ENCODE results near the gene C19orf81.
"Not testable (repeated sequence)": the region's sequence is repeated elsewhere in the genome, so short reads cannot be mapped to it uniquely, and the experiment has no call there.

The C19orf81 gene

GRCh38 chr19:50649433-50650391 lies at the start of gene C19orf81:
Gene C19orf81, plus strand, starts transcription at chr19:50649445. Its CDS starts 0 bp downstream, at chr19:50649445.
- peak; percentile 53 for DNase-seq

- peak; percentile 81 for DNase-seq
Observed at GRCh38 chr19:50601407-50602088, 47.7 kb upstream of the C19orf81 start.

GRCh38 chr19:50602089-50602422 lies 47.2 kb upstream of the C19orf81 start:
- DNase-seq = no peak

GRCh38 chr19:50602496-50602895 lies 46.7 kb upstream of the C19orf81 start:
- no peak for DNase-seq

- no peak for DNase-seq
Observed at GRCh38 chr19:50602935-50603334, 46.3 kb upstream of the C19orf81 start.

GRCh38 chr19:50604264-50605073 lies 44.8 kb upstream of the C19orf81 start:
- DNase-seq = not testable (repeated sequence)

- not testable (repeated sequence) for DNase-seq
Observed at GRCh38 chr19:50606059-50606836, 43.0 kb upstream of the C19orf81 start.

- DNase-seq = no peak
Observed at GRCh38 chr19:50607388-50607787, 41.9 kb upstream of the C19orf81 start.

- DNase-seq = peak; percentile 95
Observed at GRCh38 chr19:50607874-50608785, 41.1 kb upstream of the C19orf81 start.

- not testable (repeated sequence) for DNase-seq
Observed at GRCh38 chr19:50612504-50613404, 36.5 kb upstream of the C19orf81 start.

- DNase-seq = not testable (repeated sequence)
Observed at GRCh38 chr19:50618379-50618778, 30.9 kb upstream of the C19orf81 start.

- not testable (repeated sequence) for DNase-seq
Observed at GRCh38 chr19:50619184-50619583, 30.1 kb upstream of the C19orf81 start.

GRCh38 chr19:50620394-50620906 lies 28.8 kb upstream of the C19orf81 start:
- not testable (repeated sequence) for DNase-seq

GRCh38 chr19:50624949-50625600 lies 24.2 kb upstream of the C19orf81 start:
- no peak for DNase-seq

- DNase-seq = no peak
Observed at GRCh38 chr19:50626011-50626410, 23.2 kb upstream of the C19orf81 start.

- DNase-seq = no peak
Observed at GRCh38 chr19:50626795-50627194, 22.4 kb upstream of the C19orf81 start.

GRCh38 chr19:50628146-50628545 lies 21.1 kb upstream of the C19orf81 start:
- no peak for DNase-seq

GRCh38 chr19:50628551-50628950 lies 20.7 kb upstream of the C19orf81 start:
- DNase-seq = no peak

GRCh38 chr19:50629194-50629593 lies 20.1 kb upstream of the C19orf81 start:
- DNase-seq = no peak

Data from hematopoietic multipotent progenitor cell treated with erythropoietin and hydrocortisone succinate and interleukin-3 and kit ligand, for 6 days (in vitro differentiated cells).